AG04449 (cell line): ENCODE data around the gene WT1.

Experiments used
- CTCF ChIA-PET: fragments of 350-600 bp; formaldehyde crosslinking; extraction: SDS; loops from one replicate; lab custom pipeline; 2021; ENCODE audit warnings: antibody characterized with exemption; lab: Yijun Ruan, JAX
- POLR2A ChIA-PET: fragments of 400-600, 350-600 bp; formaldehyde crosslinking; extraction: SDS; loops from one replicate; lab custom pipeline; 2020; ENCODE audit warnings: antibody characterized with exemption, inconsistent platforms; lab: Yijun Ruan, JAX
- DNase-seq: peaks from one replicate; pipeline ENCODE4 v3.0.0-alpha.2; 2010; ENCODE audit warnings: low read depth, low spot score
- H3K4me3 ChIP-seq: 2 replicates; pipeline ENCODE4 v1.5.1; 2011; ENCODE audit warnings: low read depth, mild to moderate bottlenecking, control low read depth, low read length
- TF ChIP-seq, protein P1 (sequence below): IDR thresholded peaks from one replicate; pipeline ENCODE4 v1.5.1; 2011; ENCODE audit warnings: mild to moderate bottlenecking, moderate library complexity, low read length, control low read depth, inconsistent platforms; ENCODE audit not compliant: insufficient read depth; ENCODE audit errors: missing control alignments

WT1 gene

DNA sequence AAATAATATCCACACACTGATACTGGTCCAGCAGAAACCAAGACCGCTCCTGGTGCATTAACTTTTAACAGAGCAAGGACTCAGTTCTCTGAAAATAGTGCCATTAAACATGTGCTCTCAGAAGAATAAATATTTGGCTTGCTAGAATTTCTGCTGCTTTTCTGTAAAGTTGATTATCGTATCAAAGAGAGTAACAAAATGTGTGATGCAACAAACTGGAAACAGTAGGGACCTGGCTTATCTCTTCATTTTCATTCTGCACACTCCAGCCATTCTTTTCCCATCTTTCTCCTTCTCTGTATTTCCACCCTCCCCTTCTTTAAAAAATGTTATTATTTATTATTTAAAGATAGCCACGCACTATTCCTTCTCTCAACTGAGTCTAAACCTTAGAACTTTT, 43.9 kb downstream of the WT1 start:
- DNase-seq: no peak
- TF ChIP-seq, protein P1, sequence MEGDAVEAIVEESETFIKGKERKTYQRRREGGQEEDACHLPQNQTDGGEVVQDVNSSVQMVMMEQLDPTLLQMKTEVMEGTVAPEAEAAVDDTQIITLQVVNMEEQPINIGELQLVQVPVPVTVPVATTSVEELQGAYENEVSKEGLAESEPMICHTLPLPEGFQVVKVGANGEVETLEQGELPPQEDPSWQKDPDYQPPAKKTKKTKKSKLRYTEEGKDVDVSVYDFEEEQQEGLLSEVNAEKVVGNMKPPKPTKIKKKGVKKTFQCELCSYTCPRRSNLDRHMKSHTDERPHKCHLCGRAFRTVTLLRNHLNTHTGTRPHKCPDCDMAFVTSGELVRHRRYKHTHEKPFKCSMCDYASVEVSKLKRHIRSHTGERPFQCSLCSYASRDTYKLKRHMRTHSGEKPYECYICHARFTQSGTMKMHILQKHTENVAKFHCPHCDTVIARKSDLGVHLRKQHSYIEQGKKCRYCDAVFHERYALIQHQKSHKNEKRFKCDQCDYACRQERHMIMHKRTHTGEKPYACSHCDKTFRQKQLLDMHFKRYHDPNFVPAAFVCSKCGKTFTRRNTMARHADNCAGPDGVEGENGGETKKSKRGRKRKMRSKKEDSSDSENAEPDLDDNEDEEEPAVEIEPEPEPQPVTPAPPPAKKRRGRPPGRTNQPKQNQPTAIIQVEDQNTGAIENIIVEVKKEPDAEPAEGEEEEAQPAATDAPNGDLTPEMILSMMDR: no peak
- no peak overlapping the region for H3K4me3 ChIP-seq
- ChIA-PET CTCF (no interaction called here), POLR2A (no interaction called here)

- TF ChIP-seq, protein P1: no peak
- no peak overlapping the region for H3K4me3 ChIP-seq
- ChIA-PET POLR2A (no interaction called here), CTCF (no interaction called here)
- DNase-seq: no peak
Measured at GRCh38 chr11:32390712-32391111, 44.6 kb downstream of the WT1 start.

DNA sequence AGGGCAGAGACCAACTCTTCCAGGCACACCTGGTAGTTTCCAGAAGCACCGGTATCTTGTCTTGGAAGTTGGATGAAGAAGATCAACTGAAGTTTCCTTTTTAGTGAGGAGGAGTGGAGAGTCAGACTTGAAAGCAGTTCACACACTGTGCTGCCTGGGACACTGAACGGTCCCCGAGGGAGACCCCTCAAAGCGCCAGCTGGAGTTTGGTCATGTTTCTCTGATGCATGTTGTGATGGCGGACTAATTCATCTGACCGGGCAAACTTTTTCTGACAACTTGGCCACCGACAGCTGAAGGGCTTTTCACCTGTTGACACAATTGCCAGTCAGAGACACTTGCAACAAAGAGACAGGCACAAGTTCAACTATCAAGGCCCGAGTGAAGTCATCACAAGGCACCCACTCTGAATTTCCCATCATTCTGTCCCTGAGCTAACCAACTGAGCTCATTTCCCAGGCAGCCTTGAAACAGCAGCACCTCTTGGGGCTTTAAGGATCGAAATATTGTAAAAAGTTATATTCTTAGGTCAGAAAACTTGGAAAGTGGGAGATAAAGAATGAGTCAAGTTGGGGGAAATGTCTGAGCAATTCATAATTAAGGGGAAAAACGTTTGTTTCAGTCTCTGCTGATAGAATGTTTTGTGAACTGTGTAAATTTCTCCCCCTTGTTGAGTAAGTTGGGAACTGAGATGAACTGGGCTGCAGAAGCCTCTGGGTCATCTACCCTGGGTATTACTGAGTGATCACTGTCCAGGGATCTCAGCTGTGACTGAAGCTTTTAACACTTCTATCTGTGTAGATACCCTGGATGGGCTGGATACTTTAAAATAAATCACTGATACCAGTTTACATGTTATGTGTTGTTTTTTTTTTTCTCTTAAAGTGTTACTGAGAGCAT, 46.2 kb downstream of the WT1 start:
- no peak overlapping the region for H3K4me3 ChIP-seq
- ChIA-PET CTCF (no interaction called here), POLR2A (no interaction called here)
- DNase-seq: no peak
- TF ChIP-seq, protein P1: no peak

- POLR2A ChIA-PET: no interaction called here
- no peak overlapping the region for H3K4me3 ChIP-seq
- CTCF ChIA-PET: no interaction called here
- TF ChIP-seq, protein P1: no peak
- no peak for DNase-seq
Measured at GRCh38 chr11:32388365-32388764, 47.0 kb downstream of the WT1 start.

GRCh38 chr11:32387411-32387810, 47.9 kb downstream of the WT1 start:
- ChIA-PET POLR2A (no interaction called here), CTCF (interaction anchor here (2.5 kb wide), 1 partner anchor 405 kb away, joined by 10 read pairs; no protein-coding TSS in a partner anchor)
- no peak for DNase-seq
- TF ChIP-seq, protein P1: no peak
- H3K4me3 ChIP-seq: no peak overlapping the region

DNA sequence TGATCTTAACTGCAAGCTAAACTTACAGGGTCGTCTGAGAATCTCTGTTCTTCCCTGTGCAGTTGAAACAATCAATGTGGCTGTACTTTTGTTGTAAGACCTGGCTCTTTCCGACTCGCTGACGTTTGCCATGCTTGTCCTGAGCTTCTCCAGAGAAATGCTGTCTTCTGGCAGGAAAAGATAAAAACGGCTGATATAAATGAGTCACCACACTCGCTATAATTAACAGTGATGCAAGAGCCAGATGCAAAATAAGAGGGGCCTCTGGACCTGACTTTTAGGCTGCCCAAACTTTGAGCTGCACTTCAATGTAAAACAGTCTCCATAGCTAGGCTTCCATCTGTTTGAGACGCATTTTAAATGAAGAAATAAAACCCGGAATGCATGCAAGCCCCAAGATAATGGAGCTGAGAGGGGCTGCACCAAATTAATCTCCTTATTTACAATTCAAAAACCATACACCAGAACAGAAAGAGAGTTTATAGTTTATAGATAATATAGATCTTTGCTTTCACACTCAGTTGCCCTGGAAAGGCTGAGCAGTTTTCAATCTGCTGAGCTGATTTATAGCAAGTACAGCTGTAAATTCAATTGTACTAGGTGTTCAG, 48.5 kb downstream of the WT1 start:
- POLR2A ChIA-PET: no interaction called here
- CTCF ChIA-PET: interaction anchor here (0.7 to 2.5 kb wide), 6 partner anchors 10 to 406 kb away, joined by 3 to 10 read pairs (median 3); no protein-coding TSS in a partner anchor
- no peak overlapping the region for H3K4me3 ChIP-seq
- TF ChIP-seq, protein P1: no peak
- no peak for DNase-seq
